IPS-15b (cell line): ENCODE results near the gene RNF19B.

Experiments
- H3K27me3 ChIP-seq: one replicate; pipeline ENCODE4 v1.6.1; 2013; ENCODE audit warnings: low read length; ENCODE audit not compliant: control insufficient read depth, insufficient read depth
- H3K36me3 ChIP-seq: one replicate; pipeline ENCODE4 v1.6.1; 2013; ENCODE audit warnings: low read length; ENCODE audit not compliant: control insufficient read depth, insufficient read depth
- H3K4me1 ChIP-seq: one replicate; pipeline ENCODE4 v1.6.1; 2013; ENCODE audit warnings: mild to moderate bottlenecking, low read length; ENCODE audit not compliant: control insufficient read depth, insufficient read depth
- H3K4me3 ChIP-seq: one replicate; pipeline ENCODE4 v1.5.1; 2013; ENCODE audit warnings: low read depth, low read length
- H3K9ac ChIP-seq: one replicate; pipeline ENCODE4 v1.6.1; 2013; ENCODE audit warnings: low read depth, mild to moderate bottlenecking, low read length
- H3K9me3 ChIP-seq: one replicate; pipeline ENCODE4 v1.6.1; 2013; ENCODE audit warnings: mild to moderate bottlenecking, low read length; ENCODE audit not compliant: control insufficient read depth, insufficient read depth

The RNF19B gene

GRCh38 chr1:32960342-32960741, 4.3 kb downstream of the RNF19B start:
- Histone ChIP-seq H3K4me3 (no peak overlapping the region), H3K9ac (no peak overlapping the region), H3K36me3 (no peaks in the 10 kb centered on the region), H3K9me3 (no peaks in the 10 kb centered on the region), H3K4me1 (peaks cover 8% of the 10 kb centered on the region), H3K27me3 (peaks cover 7% of the 10 kb centered on the region)

GRCh38 chr1:32958827-32959226, 5.8 kb downstream of the RNF19B start:
- Histone ChIP-seq H3K36me3 (no peaks in the 10 kb centered on the region), H3K4me1 (peaks cover 3% of the 10 kb centered on the region), H3K9me3 (no peaks in the 10 kb centered on the region), H3K9ac (no peak overlapping the region), H3K27me3 (peaks cover 7% of the 10 kb centered on the region), H3K4me3 (no peak overlapping the region)

GRCh38 chr1:32957017-32957416, 7.6 kb downstream of the RNF19B start:
- Histone ChIP-seq H3K9me3 (no peaks in the 10 kb centered on the region), H3K4me3 (no peak overlapping the region), H3K4me1 (no peaks in the 10 kb centered on the region), H3K36me3 (no peaks in the 10 kb centered on the region), H3K27me3 (no peaks in the 10 kb centered on the region), H3K9ac (no peak overlapping the region)

- H3K4me3 ChIP-seq, result no peak overlapping the region
- H3K9me3 ChIP-seq, result no peaks in the 10 kb centered on the region
- no peaks in the 10 kb centered on the region for H3K36me3 ChIP-seq
- H3K9ac ChIP-seq, result no peak overlapping the region
- H3K4me1 ChIP-seq, result no peaks in the 10 kb centered on the region
- no peaks in the 10 kb centered on the region for H3K27me3 ChIP-seq
These were observed 10.4 kb downstream of the RNF19B start for GRCh38 chr1:32954168-32954567.

GRCh38 chr1:32953495-32953894, 11.1 kb downstream of the RNF19B start:
- no peaks in the 10 kb centered on the region for H3K9me3 ChIP-seq
- no peaks in the 10 kb centered on the region for H3K4me1 ChIP-seq
- no peaks in the 10 kb centered on the region for H3K27me3 ChIP-seq
- H3K36me3 ChIP-seq, result no peaks in the 10 kb centered on the region
- no peak overlapping the region for H3K9ac ChIP-seq
- no peak overlapping the region for H3K4me3 ChIP-seq

GRCh38 chr1:32949519-32949918, 15.1 kb downstream of the RNF19B start:
- Histone ChIP-seq H3K4me1 (no peaks in the 10 kb centered on the region), H3K4me3 (no peak overlapping the region), H3K27me3 (no peaks in the 10 kb centered on the region), H3K9me3 (no peaks in the 10 kb centered on the region), H3K9ac (no peak overlapping the region), H3K36me3 (no peaks in the 10 kb centered on the region)

GRCh38 chr1:32948905-32949304, 15.7 kb downstream of the RNF19B start:
- H3K4me1 ChIP-seq, result no peaks in the 10 kb centered on the region
- H3K36me3 ChIP-seq, result no peaks in the 10 kb centered on the region
- H3K9ac ChIP-seq, result no peak overlapping the region
- no peak overlapping the region for H3K4me3 ChIP-seq
- H3K27me3 ChIP-seq, result no peaks in the 10 kb centered on the region
- H3K9me3 ChIP-seq, result no peaks in the 10 kb centered on the region

DNA sequence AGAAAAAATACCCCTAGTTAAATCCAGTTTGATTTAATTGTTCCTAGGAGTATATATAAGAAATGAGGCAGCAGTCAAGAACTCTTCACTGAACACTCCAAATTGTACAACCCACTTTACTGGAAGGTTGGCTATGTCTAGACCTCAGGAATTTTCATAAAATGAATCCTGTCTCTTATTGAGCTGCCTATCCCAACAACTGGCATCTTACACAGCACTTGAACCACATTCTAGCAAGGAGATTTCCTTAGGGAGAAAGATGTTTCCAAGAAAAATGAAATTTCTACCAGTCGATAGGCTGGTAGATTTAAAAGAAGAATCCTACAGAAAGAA, 16.3 kb downstream of the RNF19B start:
- H3K27me3 ChIP-seq, result no peaks in the 10 kb centered on the region
- no peaks in the 10 kb centered on the region for H3K4me1 ChIP-seq
- no peaks in the 10 kb centered on the region for H3K36me3 ChIP-seq
- no peak overlapping the region for H3K9ac ChIP-seq
- H3K4me3 ChIP-seq, result no peak overlapping the region
- no peaks in the 10 kb centered on the region for H3K9me3 ChIP-seq

GRCh38 chr1:32947669-32948389, 16.8 kb downstream of the RNF19B start:
- Histone ChIP-seq H3K27me3 (no peaks in the 10 kb centered on the region), H3K4me3 (no peak overlapping the region), H3K9ac (no peak overlapping the region), H3K9me3 (no peaks in the 10 kb centered on the region), H3K36me3 (no peaks in the 10 kb centered on the region), H3K4me1 (no peaks in the 10 kb centered on the region)

GRCh38 chr1:32946413-32946812, 18.2 kb downstream of the RNF19B start:
- Histone ChIP-seq H3K9ac (no peak overlapping the region), H3K4me3 (no peak overlapping the region), H3K36me3 (peaks cover 3% of the 10 kb centered on the region)

DNA sequence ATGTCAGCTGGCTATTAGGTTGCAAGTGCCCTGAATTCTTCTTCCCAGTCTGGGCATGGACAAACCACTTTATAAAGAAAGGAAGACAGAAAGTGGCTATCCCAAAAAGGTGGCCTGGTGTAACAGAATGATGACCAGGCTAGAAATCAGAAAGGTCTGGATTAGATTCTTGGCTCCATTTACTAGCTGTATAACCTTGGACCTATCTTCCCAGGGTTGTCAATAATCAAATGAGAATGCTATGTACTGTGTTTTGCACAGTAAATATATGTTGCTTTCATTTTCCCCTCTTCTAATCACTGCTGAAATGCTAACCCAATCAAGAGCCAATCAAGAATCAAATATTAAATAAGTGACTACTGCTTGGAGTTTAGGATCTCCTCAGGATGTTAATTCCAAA, 20.4 kb downstream of the RNF19B start:
- H3K27me3 ChIP-seq, result no peaks in the 10 kb centered on the region
- no peak overlapping the region for H3K9ac ChIP-seq
- peaks cover 3% of the 10 kb centered on the region for H3K36me3 ChIP-seq
- H3K4me3 ChIP-seq, result no peak overlapping the region
- H3K9me3 ChIP-seq, result no peaks in the 10 kb centered on the region
- H3K4me1 ChIP-seq, result no peaks in the 10 kb centered on the region

More at GRCh38 chr1:32946413-32946812, 18.2 kb downstream of the RNF19B start:
- Histone ChIP-seq H3K9me3 (no peaks in the 10 kb centered on the region), H3K27me3 (no peaks in the 10 kb centered on the region), H3K4me1 (no peaks in the 10 kb centered on the region)

DNA sequence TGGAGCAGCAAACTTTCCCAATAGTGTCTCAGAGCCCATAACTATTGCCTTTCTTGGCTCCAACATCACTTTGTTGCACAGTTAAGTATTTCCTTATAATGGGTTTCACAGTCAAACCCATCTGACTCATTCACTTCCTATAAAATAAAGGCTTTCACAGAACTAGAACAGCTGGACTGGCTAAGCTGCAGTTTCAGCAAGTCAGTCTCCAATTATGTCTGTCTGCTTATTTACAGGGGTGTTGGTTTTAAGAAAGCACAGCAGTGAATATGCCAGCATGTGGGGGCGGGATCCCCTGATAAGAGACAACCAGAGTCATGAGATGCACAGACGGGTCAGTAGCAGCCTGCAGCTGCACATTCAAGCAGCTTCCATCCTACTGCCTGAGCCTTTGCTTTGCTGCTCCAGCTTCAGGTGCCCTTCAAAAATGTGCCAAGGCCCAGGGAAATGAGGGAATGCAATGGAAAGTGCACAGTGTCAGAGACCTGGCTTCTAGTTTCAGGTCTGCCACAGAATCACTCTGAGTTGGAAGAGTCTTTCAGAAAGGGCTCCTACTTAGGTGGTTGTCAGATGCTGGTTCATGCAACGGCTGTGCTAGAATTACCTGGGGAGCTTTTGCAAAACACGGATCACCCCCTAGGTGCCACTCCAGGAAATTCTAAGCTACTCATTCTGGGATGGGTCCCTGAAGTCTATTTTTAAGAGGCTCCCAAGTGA, 24.8 kb downstream of the RNF19B start:
- Histone ChIP-seq H3K4me1 (no peaks in the 10 kb centered on the region), H3K9me3 (no peaks in the 10 kb centered on the region), H3K4me3 (no peak overlapping the region), H3K27me3 (no peaks in the 10 kb centered on the region), H3K36me3 (peaks cover 3% of the 10 kb centered on the region), H3K9ac (no peak overlapping the region)
